HG03571 (cell line): ENCODE results near the gene NCKAP5L.

Experiments used
- ATAC-seq: cut with Tn5 transposase; IDR thresholded peaks from one replicate; pipeline ENCODE4 v1.9.1; 2021; ENCODE audit not compliant: unreplicated experiment

The NCKAP5L gene

GRCh38 chr12:49800421-49801140 lies 27.6 kb downstream of the NCKAP5L start:
- no peak for ATAC-seq

- no peak for ATAC-seq
Measured at GRCh38 chr12:49798934-49799333, 29.3 kb downstream of the NCKAP5L start.

GRCh38 chr12:49798248-49798647 lies 30.0 kb downstream of the NCKAP5L start:
- no peak for ATAC-seq

GRCh38 chr12:49797449-49797776 lies 30.8 kb downstream of the NCKAP5L start:
- no peak for ATAC-seq

GRCh38 chr12:49796606-49797448 lies 31.4 kb downstream of the NCKAP5L start:
- no peak for ATAC-seq

GRCh38 chr12:49796155-49796554 lies 32.1 kb downstream of the NCKAP5L start:
- no peak for ATAC-seq

GRCh38 chr12:49795654-49796105 lies 32.5 kb downstream of the NCKAP5L start:
- no peak for ATAC-seq

GRCh38 chr12:49794811-49795653 lies 33.2 kb downstream of the NCKAP5L start:
- no peak for ATAC-seq

GRCh38 chr12:49794021-49794420 lies 34.2 kb downstream of the NCKAP5L start:
- no peak for ATAC-seq

- ATAC-seq = no peak
Measured at GRCh38 chr12:49793620-49794019, 34.6 kb downstream of the NCKAP5L start.

- no peak for ATAC-seq
Measured at GRCh38 chr12:49792976-49793580, 35.1 kb downstream of the NCKAP5L start.

- ATAC-seq = no peak
Measured at GRCh38 chr12:49792181-49792970, 35.8 kb downstream of the NCKAP5L start.

GRCh38 chr12:49791700-49792099 lies 36.5 kb downstream of the NCKAP5L start:
- ATAC-seq = no peak

GRCh38 chr12:49790741-49791555 lies 37.3 kb downstream of the NCKAP5L start:
- ATAC-seq = no peak

- no peak for ATAC-seq
Measured at GRCh38 chr12:49789992-49790391, 38.2 kb downstream of the NCKAP5L start.

GRCh38 chr12:49787672-49788071 lies 40.5 kb downstream of the NCKAP5L start:
- no peak for ATAC-seq

GRCh38 chr12:49784756-49785409 lies 43.3 kb downstream of the NCKAP5L start:
- no peak for ATAC-seq

GRCh38 chr12:49783917-49784676 lies 44.1 kb downstream of the NCKAP5L start:
- ATAC-seq = no peak
